NB4 (cell line): ENCODE measurements around the gene VWA3B.

ENCODE experiments used
- DNase-seq: peaks from one replicate; pipeline ENCODE4 v3.0.0; 2010; ENCODE audit warnings: low read depth
- H3K4me3 ChIP-seq: one replicate; pipeline ENCODE4 v1.5.1; 2011; ENCODE audit warnings: mild to moderate bottlenecking, low read depth, low read length, moderate library complexity
- MAX ChIP-seq: IDR thresholded peaks from 2 replicates; pipeline ENCODE4 v1.6.1; 2011; ENCODE audit warnings: low read depth, low read length
- MYC ChIP-seq: IDR thresholded peaks from 2 replicates; pipeline ENCODE4 v1.6.1; 2011; ENCODE audit warnings: low read depth, low read length
- POLR2A ChIP-seq: IDR thresholded peaks from 2 replicates; pipeline ENCODE4 v1.6.1; 2011; ENCODE audit warnings: mild to moderate bottlenecking; ENCODE audit not compliant: insufficient read length; ENCODE audit errors: extremely low read depth
- TF ChIP-seq, protein P1 (sequence below): IDR thresholded peaks from one replicate; pipeline ENCODE4 v1.5.1; 2012; ENCODE audit warnings: low read depth, low read length

Gene VWA3B

GRCh38 chr2:98308068-98308467 is 221.1 kb downstream of the VWA3B start:
- H3K4me3 ChIP-seq, result no peak overlapping the region
- TF ChIP-seq MYC (no peak), POLR2A (no peak), MAX (no peak)
- TF ChIP-seq, protein P1, sequence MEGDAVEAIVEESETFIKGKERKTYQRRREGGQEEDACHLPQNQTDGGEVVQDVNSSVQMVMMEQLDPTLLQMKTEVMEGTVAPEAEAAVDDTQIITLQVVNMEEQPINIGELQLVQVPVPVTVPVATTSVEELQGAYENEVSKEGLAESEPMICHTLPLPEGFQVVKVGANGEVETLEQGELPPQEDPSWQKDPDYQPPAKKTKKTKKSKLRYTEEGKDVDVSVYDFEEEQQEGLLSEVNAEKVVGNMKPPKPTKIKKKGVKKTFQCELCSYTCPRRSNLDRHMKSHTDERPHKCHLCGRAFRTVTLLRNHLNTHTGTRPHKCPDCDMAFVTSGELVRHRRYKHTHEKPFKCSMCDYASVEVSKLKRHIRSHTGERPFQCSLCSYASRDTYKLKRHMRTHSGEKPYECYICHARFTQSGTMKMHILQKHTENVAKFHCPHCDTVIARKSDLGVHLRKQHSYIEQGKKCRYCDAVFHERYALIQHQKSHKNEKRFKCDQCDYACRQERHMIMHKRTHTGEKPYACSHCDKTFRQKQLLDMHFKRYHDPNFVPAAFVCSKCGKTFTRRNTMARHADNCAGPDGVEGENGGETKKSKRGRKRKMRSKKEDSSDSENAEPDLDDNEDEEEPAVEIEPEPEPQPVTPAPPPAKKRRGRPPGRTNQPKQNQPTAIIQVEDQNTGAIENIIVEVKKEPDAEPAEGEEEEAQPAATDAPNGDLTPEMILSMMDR, result no peak
- DNase-seq, result no peak

- DNase-seq, result no peak
- no peak overlapping the region for H3K4me3 ChIP-seq
- TF ChIP-seq, protein P1, result no peak
- TF ChIP-seq MAX (no peak), MYC (no peak), POLR2A (no peak)
These were observed 221.6 kb downstream of the VWA3B start for GRCh38 chr2:98308532-98308931.

- TF ChIP-seq POLR2A (no peak), MYC (no peak), MAX (no peak)
- TF ChIP-seq, protein P1, result no peak
- DNase-seq, result no peak
- H3K4me3 ChIP-seq, result no peak overlapping the region
These were observed 222.6 kb downstream of the VWA3B start for GRCh38 chr2:98309580-98309979.

- no peak for TF ChIP-seq MAX
- no peak for TF ChIP-seq POLR2A
- TF ChIP-seq, protein P1, result no peak
- H3K4me3 ChIP-seq, result no peak overlapping the region
- no peak for DNase-seq
These were observed 223.0 kb downstream of the VWA3B start for GRCh38 chr2:98310010-98310409.

- H3K4me3 ChIP-seq, result no peak overlapping the region
- DNase-seq, result no peak
- TF ChIP-seq POLR2A (no peak), MYC (no peak), MAX (no peak)
- TF ChIP-seq, protein P1, result no peak
These were observed 224.1 kb downstream of the VWA3B start for GRCh38 chr2:98311090-98311489.
